ENCODE results near the gene WNT11.

Gene WNT11

GRCh38 chr11:76233196-76233921, 27.1 kb upstream of the WNT11 start:
- no peaks in the 10 kb centered on the region for H3K9me3 Mint-ChIP-seq (ENCODE audit: low read depth)
- H3K36me3 Mint-ChIP-seq: no peaks in the 10 kb centered on the region
- peak overlapping the region; percentile 58 for H3K4me3 Mint-ChIP-seq
- H3K4me1 Mint-ChIP-seq (ENCODE audit: low read depth): peaks cover 36% of the 10 kb centered on the region
- H3K27me3 Mint-ChIP-seq: no peaks in the 10 kb centered on the region
- no peak overlapping the region for H3K27ac Mint-ChIP-seq

DNA sequence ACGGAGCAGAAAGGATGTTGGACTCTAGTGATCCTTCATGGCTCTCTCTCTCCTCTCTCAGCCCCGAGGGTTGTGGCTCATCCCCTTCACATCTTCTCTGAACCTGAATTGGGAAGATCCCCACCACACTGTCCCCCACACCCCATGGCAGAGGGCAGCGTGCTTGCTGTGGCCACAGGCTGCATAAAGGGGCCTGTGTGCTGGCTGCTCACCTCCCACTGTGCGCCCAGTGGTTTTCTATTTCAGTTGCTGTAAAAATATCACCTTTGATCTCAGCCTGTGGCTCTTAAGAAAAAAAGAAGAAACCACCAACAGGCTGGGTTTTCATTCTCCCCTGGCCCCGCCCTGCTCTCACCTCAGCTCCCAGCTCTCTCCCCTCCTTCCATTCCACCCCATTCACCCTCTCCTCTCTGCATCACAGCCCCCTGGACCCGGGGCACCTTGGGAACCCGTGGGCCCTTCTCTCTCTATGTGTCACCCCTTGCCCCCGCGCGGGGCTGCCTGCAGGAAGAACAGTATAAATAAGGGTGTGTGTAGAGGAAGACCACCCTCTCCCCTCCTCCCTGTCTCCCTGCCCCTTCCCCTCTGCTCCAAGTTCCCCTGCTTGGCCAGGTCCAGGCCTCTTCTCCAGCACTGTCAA, 25.8 kb upstream of the WNT11 start:
- Mint-ChIP-seq H3K36me3 (no peaks in the 10 kb centered on the region), H3K4me1 (ENCODE audit: low read depth) (peaks cover 33% of the 10 kb centered on the region)

GRCh38 chr11:76231121-76231738, 24.9 kb upstream of the WNT11 start:
- peak overlapping the region; percentile 2 for H3K27ac Mint-ChIP-seq
- H3K4me3 Mint-ChIP-seq: no peak overlapping the region
- H3K27me3 Mint-ChIP-seq: no peaks in the 10 kb centered on the region
- peaks cover 33% of the 10 kb centered on the region for H3K4me1 Mint-ChIP-seq (ENCODE audit: low read depth)
- no peaks in the 10 kb centered on the region for H3K9me3 Mint-ChIP-seq (ENCODE audit: low read depth)
- no peaks in the 10 kb centered on the region for H3K36me3 Mint-ChIP-seq

More for the DNA sequence above, 25.8 kb upstream of the WNT11 start:
- no peaks in the 10 kb centered on the region for H3K27me3 Mint-ChIP-seq
- H3K4me3 Mint-ChIP-seq: peak overlapping the region; percentile 43
- H3K27ac Mint-ChIP-seq: peak overlapping the region; percentile 5
- no peaks in the 10 kb centered on the region for H3K9me3 Mint-ChIP-seq (ENCODE audit: low read depth)

GRCh38 chr11:76230392-76230791, 24.1 kb upstream of the WNT11 start:
- no peak overlapping the region for H3K27ac Mint-ChIP-seq
- no peaks in the 10 kb centered on the region for H3K27me3 Mint-ChIP-seq
- H3K9me3 Mint-ChIP-seq (ENCODE audit: low read depth): no peaks in the 10 kb centered on the region
- H3K36me3 Mint-ChIP-seq: no peaks in the 10 kb centered on the region
- H3K4me3 Mint-ChIP-seq: no peak overlapping the region
- H3K4me1 Mint-ChIP-seq (ENCODE audit: low read depth): peaks cover 33% of the 10 kb centered on the region

DNA sequence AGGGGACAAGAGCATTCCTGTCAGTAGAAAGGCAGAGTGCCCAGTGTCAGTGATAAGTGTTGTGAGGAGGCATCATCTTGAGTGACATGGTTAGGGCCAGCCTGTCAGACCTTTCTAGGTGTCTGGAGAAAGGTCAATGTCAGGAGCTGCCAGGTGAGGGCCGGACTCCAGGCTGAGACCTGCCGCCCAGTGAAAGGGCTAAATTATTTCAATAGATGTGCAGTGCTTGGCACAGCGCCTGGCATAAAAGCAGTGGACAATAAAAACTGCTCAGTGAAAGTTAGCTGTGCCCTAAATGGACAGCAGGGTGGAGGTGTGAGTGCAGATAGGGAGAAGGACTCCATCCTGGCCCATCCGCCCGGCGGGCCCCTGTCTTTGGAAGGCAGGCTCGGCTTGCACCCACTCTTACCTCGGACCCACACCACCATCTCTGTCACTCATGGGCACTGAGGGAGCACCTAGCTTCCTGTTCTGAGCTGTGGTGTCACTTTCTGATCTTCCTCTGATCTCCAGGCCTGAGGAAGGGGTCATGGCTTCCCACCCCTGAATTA, 23.5 kb upstream of the WNT11 start:
- H3K4me1 Mint-ChIP-seq (ENCODE audit: low read depth): peaks cover 32% of the 10 kb centered on the region
- H3K9me3 Mint-ChIP-seq (ENCODE audit: low read depth): no peaks in the 10 kb centered on the region
- no peaks in the 10 kb centered on the region for H3K36me3 Mint-ChIP-seq
- H3K27me3 Mint-ChIP-seq: no peaks in the 10 kb centered on the region
- no peak overlapping the region for H3K4me3 Mint-ChIP-seq
- H3K27ac Mint-ChIP-seq: no peak overlapping the region

DNA sequence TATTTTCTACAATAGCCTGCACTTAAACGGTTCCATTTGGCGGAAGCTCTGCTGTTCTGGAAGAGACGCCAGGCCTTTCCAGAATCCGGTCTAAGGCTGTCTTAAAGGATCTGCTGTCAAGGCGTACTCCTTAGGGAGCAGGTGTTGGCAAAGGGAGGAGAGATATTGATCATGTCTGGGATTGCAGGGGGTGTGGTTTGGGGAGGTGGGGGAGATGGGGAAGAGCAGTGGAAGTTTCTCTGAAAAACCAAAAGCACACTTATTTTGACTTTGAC, 22.5 kb upstream of the WNT11 start:
- H3K4me3 Mint-ChIP-seq: no peak overlapping the region
- H3K27me3 Mint-ChIP-seq: no peaks in the 10 kb centered on the region
- H3K27ac Mint-ChIP-seq: no peak overlapping the region
- no peaks in the 10 kb centered on the region for H3K36me3 Mint-ChIP-seq
- H3K9me3 Mint-ChIP-seq (ENCODE audit: low read depth): no peaks in the 10 kb centered on the region
- peaks cover 29% of the 10 kb centered on the region for H3K4me1 Mint-ChIP-seq (ENCODE audit: low read depth)

DNA sequence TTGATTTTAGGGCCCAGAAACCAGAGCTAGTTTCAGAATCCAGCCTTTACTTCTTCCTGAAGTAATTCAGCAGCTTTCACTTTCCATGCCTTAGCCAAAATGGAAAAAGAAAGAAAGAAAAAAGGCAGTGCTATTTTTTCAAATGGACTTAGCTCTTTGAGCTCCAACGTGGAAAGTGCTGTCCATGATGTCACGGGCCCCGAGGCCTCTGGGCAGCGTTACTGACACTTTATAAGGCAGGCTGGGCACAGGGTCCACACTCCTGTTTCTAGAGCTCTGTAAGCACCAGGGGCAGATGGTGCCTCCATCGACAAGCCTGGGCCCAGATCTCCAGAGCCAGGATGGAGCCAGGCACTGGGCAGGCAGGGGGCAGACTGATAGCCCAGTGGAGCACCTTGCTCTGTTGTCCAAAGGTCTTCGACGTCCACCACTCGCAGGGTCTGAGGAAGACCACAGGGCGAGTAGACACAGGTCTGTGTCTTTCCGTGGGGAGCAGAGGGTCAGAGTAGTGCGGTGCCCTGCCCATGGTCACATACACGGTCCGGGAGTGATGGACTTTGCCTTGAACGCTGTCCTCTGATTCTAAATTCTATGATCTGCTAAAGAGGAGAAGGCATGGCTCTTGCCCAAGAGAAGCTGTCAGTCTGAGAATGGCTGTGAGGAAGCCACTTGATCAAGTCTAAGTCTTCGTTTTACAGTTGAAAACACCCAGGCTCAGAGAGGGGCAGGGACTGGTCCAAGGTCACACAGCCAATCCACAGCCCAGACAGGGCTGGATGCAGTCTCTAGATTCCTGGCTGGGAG, 22.0 kb upstream of the WNT11 start:
- Mint-ChIP-seq H3K27me3 (no peaks in the 10 kb centered on the region), H3K9me3 (ENCODE audit: low read depth) (no peaks in the 10 kb centered on the region), H3K4me1 (ENCODE audit: low read depth) (peaks cover 24% of the 10 kb centered on the region), H3K27ac (no peak overlapping the region), H3K36me3 (no peaks in the 10 kb centered on the region), H3K4me3 (no peak overlapping the region)

DNA sequence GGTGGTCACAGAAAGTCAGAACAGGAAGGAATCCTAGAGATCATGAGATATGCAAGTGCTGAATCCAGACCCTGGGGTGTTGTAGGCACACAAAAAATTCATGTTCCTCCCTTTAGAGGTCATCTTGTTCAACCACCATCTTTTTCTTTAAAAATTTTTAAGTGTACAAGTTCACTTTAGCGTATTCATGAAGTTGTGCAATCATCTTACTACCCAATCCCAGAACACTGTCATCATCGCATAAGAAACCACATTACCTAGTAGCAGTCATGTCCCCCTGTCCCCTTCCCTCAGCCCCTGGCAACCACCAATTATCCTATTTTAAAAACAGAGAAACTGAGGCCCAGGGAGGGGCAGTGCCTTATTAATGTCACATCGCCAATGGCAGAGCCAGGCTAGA, 20.3 kb upstream of the WNT11 start:
- Mint-ChIP-seq H3K27ac (no peak overlapping the region), H3K4me1 (ENCODE audit: low read depth) (peaks cover 8% of the 10 kb centered on the region), H3K36me3 (no peaks in the 10 kb centered on the region), H3K4me3 (no peak overlapping the region), H3K9me3 (ENCODE audit: low read depth) (no peaks in the 10 kb centered on the region), H3K27me3 (no peaks in the 10 kb centered on the region)

DNA sequence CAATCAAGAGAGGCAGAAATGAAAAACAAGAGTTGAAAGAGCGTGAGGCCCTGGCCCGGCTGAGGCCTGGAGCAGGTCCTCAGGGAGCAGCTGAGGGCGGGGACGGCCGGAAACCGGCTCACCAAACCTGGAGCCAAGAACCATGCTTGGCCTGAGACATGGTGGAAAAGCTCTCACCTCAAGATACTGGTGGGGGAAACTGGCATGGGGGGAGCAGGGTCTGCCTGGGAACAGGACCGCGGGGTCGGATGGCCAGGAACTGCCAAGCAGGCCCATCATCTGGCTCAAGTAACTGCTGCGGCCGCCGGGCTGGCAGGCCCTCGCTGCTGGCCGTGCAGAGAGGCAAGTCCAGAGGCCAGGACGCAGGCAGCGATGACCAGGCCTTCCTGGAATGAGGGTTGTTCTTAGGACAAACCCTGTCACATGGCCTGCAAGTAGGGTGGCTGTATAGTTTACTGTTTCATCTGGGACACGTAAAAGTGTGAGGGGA, 18.9 kb upstream of the WNT11 start:
- no peak overlapping the region for H3K4me3 Mint-ChIP-seq
- H3K27ac Mint-ChIP-seq: no peak overlapping the region
- no peaks in the 10 kb centered on the region for H3K36me3 Mint-ChIP-seq
- H3K27me3 Mint-ChIP-seq: no peaks in the 10 kb centered on the region
- H3K9me3 Mint-ChIP-seq (ENCODE audit: low read depth): no peaks in the 10 kb centered on the region
- no peaks in the 10 kb centered on the region for H3K4me1 Mint-ChIP-seq (ENCODE audit: low read depth)

- Mint-ChIP-seq H3K4me1 (ENCODE audit: low read depth) (no peaks in the 10 kb centered on the region), H3K27me3 (no peaks in the 10 kb centered on the region), H3K27ac (no peak overlapping the region), H3K4me3 (no peak overlapping the region), H3K9me3 (ENCODE audit: low read depth) (no peaks in the 10 kb centered on the region), H3K36me3 (no peaks in the 10 kb centered on the region)
These were observed 18.3 kb upstream of the WNT11 start for GRCh38 chr11:76224461-76225121.

- no peak overlapping the region for H3K27ac Mint-ChIP-seq
- H3K9me3 Mint-ChIP-seq (ENCODE audit: low read depth): no peaks in the 10 kb centered on the region
- H3K27me3 Mint-ChIP-seq: peaks cover 1% of the 10 kb centered on the region
- no peak overlapping the region for H3K4me3 Mint-ChIP-seq
- H3K4me1 Mint-ChIP-seq (ENCODE audit: low read depth): no peaks in the 10 kb centered on the region
- no peaks in the 10 kb centered on the region for H3K36me3 Mint-ChIP-seq
These were observed 15.1 kb upstream of the WNT11 start for GRCh38 chr11:76221365-76221764.

- Mint-ChIP-seq H3K4me3 (no peak overlapping the region), H3K9me3 (ENCODE audit: low read depth) (no peaks in the 10 kb centered on the region), H3K4me1 (ENCODE audit: low read depth) (no peaks in the 10 kb centered on the region), H3K36me3 (no peaks in the 10 kb centered on the region), H3K27ac (no peak overlapping the region), H3K27me3 (peaks cover 1% of the 10 kb centered on the region)
These were observed 12.9 kb upstream of the WNT11 start for GRCh38 chr11:76219243-76219642.

GRCh38 chr11:76218449-76219178, 12.3 kb upstream of the WNT11 start:
- H3K9me3 Mint-ChIP-seq (ENCODE audit: low read depth): no peaks in the 10 kb centered on the region

GRCh38 chr11:76217653-76218160, 11.4 kb upstream of the WNT11 start:
- Mint-ChIP-seq H3K36me3 (no peaks in the 10 kb centered on the region), H3K4me3 (no peak overlapping the region), H3K9me3 (ENCODE audit: low read depth) (no peaks in the 10 kb centered on the region), H3K27me3 (peaks cover 1% of the 10 kb centered on the region), H3K4me1 (ENCODE audit: low read depth) (no peaks in the 10 kb centered on the region), H3K27ac (no peak overlapping the region)

More at GRCh38 chr11:76218449-76219178, 12.3 kb upstream of the WNT11 start:
- Mint-ChIP-seq H3K36me3 (no peaks in the 10 kb centered on the region), H3K27me3 (peaks cover 1% of the 10 kb centered on the region), H3K4me1 (ENCODE audit: low read depth) (no peaks in the 10 kb centered on the region), H3K27ac (no peak overlapping the region), H3K4me3 (no peak overlapping the region)

Data from activated naive CD8-positive, alpha-beta T cell (primary cell).